A549 (cell line): ENCODE measurements around the gene MBNL2. TPM values are rescaled to one million over a fixed set of nuclear protein-coding genes. Genes with fewer than 3 reads are reported as not detected.

Experiments
- ATAC-seq, 2 experiments: fragments of 200-7000 bp in 1 of 2; fragments of >200 bp in 1 of 2; cut with Nextera tagmentation in 1 of 2; cut with Tn5 transposase in 1 of 2; 3 replicates each; pipeline versions ENCODE4 v1.8.0 to v1.9.1; 2018 to 2020; ENCODE audit warnings: mild to moderate bottlenecking in 1 of 2, moderate library complexity in 1 of 2
- CTCF ChIA-PET: fragments of 300-600 bp; sonication (Branson Sonifier 250); formaldehyde crosslinking; extraction: SDS; loops from one replicate; lab custom pipeline; 2021; ENCODE audit warnings: antibody characterized with exemption, inconsistent platforms; lab: Yijun Ruan, JAX
- POLR2A ChIA-PET: fragments of 350-600 bp; formaldehyde crosslinking; extraction: SDS; loops from one replicate; lab custom pipeline; 2021; ENCODE audit warnings: antibody characterized with exemption, inconsistent platforms; lab: Yijun Ruan, JAX
- DNase-seq, 2 experiments: peaks; one replicate each; pipeline versions ENCODE4 v3.0.0 to v3.0.0-alpha.2; 2011 to 2016; ENCODE audit warnings: low read depth in 1 of 2, low spot score in 1 of 2
- FAIRE-seq: peaks from 2 replicates; lab custom pipeline; 2011; peaks lifted over from hg19 to GRCh38; lab: Jason Lieb, UNC
- H3K27ac ChIP-seq, 2 experiments: fragments of >200 bp; sonication (Bioruptor Twin); formaldehyde crosslinking; 3 replicates each; pipeline ENCODE4 v1.5.1; 2016 to 2017
- H3K4me1 ChIP-seq: fragments of >200 bp; sonication (Bioruptor Twin); formaldehyde crosslinking; 3 replicates; pipeline ENCODE4 v1.6.1; 2016
- H3K4me2 ChIP-seq: fragments of >200 bp; sonication (Bioruptor Twin); formaldehyde crosslinking; 3 replicates; pipeline ENCODE4 v1.6.1; 2016
- H3K4me3 ChIP-seq: fragments of >200 bp; sonication (Bioruptor Twin); formaldehyde crosslinking; 3 replicates; pipeline ENCODE4 v1.5.1; 2016
- H3K9me3 ChIP-seq: fragments of >200 bp; sonication (Bioruptor Twin); formaldehyde crosslinking; 3 replicates; pipeline ENCODE4 v1.6.1; 2016
- CBX2 ChIP-seq: fragments of 200-600 bp; sonication (generic); IDR thresholded peaks from 2 replicates; pipeline ENCODE4 v1.6.1; 2016; ENCODE audit warnings: low read depth, mild to moderate bottlenecking, borderline replicate concordance
- CHD2 ChIP-seq: fragments of 150-350 bp; IDR thresholded peaks from 2 replicates; pipeline ENCODE4 v1.6.1; 2014; ENCODE audit warnings: low read length; ENCODE audit not compliant: partially characterized antibody
- EHF ChIP-seq: fragments of 250-450 bp; sonication (Bioruptor Pico); IDR thresholded peaks from 2 replicates; pipeline ENCODE4 v1.5.0; 2020; ENCODE audit warnings: mild to moderate bottlenecking
- EP300 ChIP-seq, 2 experiments: fragments of >200 bp; sonication (Bioruptor Twin); formaldehyde crosslinking; IDR thresholded peaks; 2 replicates in 1 of 2; 3 replicates in 1 of 2; pipeline ENCODE4 v1.6.1; 2016 to 2017
- ESRRA ChIP-seq: fragments of 150-350 bp; IDR thresholded peaks from 2 replicates; pipeline ENCODE4 v1.6.1; 2014; ENCODE audit warnings: mild to moderate bottlenecking, low read length, borderline replicate concordance
- FOSL2 ChIP-seq, 2 experiments: fragments of 450-650 bp in 1 of 2; fragments of >200 bp in 1 of 2; sonication (Bioruptor Twin) in 1 of 2; formaldehyde crosslinking; IDR thresholded peaks; 2 replicates each; pipeline versions ENCODE4 v1.5.0 to v1.6.1; 2016 to 2020; ENCODE audit warnings: mild to moderate bottlenecking in 1 of 2, moderate library complexity in 1 of 2
- FOXS1 ChIP-seq: fragments of 250-450 bp; sonication (Bioruptor Pico); IDR thresholded peaks from 2 replicates; pipeline ENCODE4 v1.5.0; 2020; ENCODE audit warnings: mild to moderate bottlenecking, moderate library complexity
- HDAC2 ChIP-seq: fragments of 200-600 bp; sonication (generic); IDR thresholded peaks from 2 replicates; pipeline ENCODE4 v1.6.1; 2016
- HOXB5 ChIP-seq: fragments of 250-450 bp; sonication (Bioruptor Pico); IDR thresholded peaks from 2 replicates; pipeline ENCODE4 v1.5.0; 2020; ENCODE audit warnings: mild to moderate bottlenecking, moderate library complexity
- JUN ChIP-seq, 2 experiments: fragments of >200 bp; sonication (Bioruptor Twin); formaldehyde crosslinking; IDR thresholded peaks; 2 replicates in 1 of 2; 3 replicates in 1 of 2; pipeline ENCODE4 v1.6.1; 2016 to 2017
- KDM1A ChIP-seq: fragments of 200-600 bp; sonication (generic); IDR thresholded peaks from 2 replicates; pipeline ENCODE4 v1.6.1; 2016; ENCODE audit warnings: low read depth, mild to moderate bottlenecking
- MYC ChIP-seq: IDR thresholded peaks from 2 replicates; pipeline ENCODE4 v1.6.1; 2012; ENCODE audit warnings: mild to moderate bottlenecking, inconsistent platforms, low read length, improper control_type of control experiment, borderline replicate concordance
- NR3C1 ChIP-seq: fragments of >200 bp; sonication (Bioruptor Twin); formaldehyde crosslinking; IDR thresholded peaks from 3 replicates; pipeline ENCODE4 v1.6.1; 2017
- PHF8 ChIP-seq: fragments of 200-600 bp; sonication (generic); IDR thresholded peaks from 2 replicates; pipeline ENCODE4 v1.6.1; 2016; ENCODE audit warnings: low read depth, mild to moderate bottlenecking, antibody characterized with exemption, moderate library complexity, borderline replicate concordance
- POLR2AphosphoS2 ChIP-seq: conservative IDR thresholded peaks from 2 replicates; pipeline ENCODE4 v1.6.1; 2012; ENCODE audit warnings: low read length, improper control_type of control experiment, inconsistent platforms
- SREBF2 ChIP-seq: fragments of 450-650 bp; IDR thresholded peaks from 2 replicates; pipeline ENCODE4 v1.6.1; 2014; ENCODE audit warnings: mild to moderate bottlenecking, moderate library complexity
- ZNF302 ChIP-seq: fragments of 250-450 bp; sonication (Bioruptor Pico); IDR thresholded peaks from 2 replicates; pipeline ENCODE4 v1.9.0; 2021; ENCODE audit warnings: inconsistent platforms, mild to moderate bottlenecking, moderate library complexity
- ZSCAN20 ChIP-seq: fragments of 250-450 bp; sonication (Bioruptor Pico); IDR thresholded peaks from 2 replicates; pipeline ENCODE4 v1.8.0; 2022; ENCODE audit warnings: mild to moderate bottlenecking, moderate library complexity
- WGBS: methylation state at CpG from one replicate; pipeline ENCODE4 v1.1.6; 2017; ENCODE audit errors: missing lambda C conversion rate; 5-methylcytosine and 5-hydroxymethylcytosine counted together
- polyA plus RNA-seq, 4 experiments: library from polyadenylated mRNA; depleted of rRNA in 3 of 4; stranded (reverse); fragments of >200 nt; fragmentation: RNase III in 1 of 4; extraction: RNeasy Plus Mini Kit Qiagen cat#74134 plus additional on column Dnase treatment in 1 of 4; gene quantifications; 2 replicates in 3 of 4; 3 replicates in 1 of 4; pipeline ENCODE4 v1.2.3, GENCODE V29; 2011 to 2017
- TF ChIP-seq, protein P1 (sequence below): IDR thresholded peaks from 2 replicates; pipeline ENCODE4 v1.6.1; 2012
- TF ChIP-seq, protein P2 (sequence below): fragments of >200 bp; sonication (Bioruptor Twin); formaldehyde crosslinking; IDR thresholded peaks from 3 replicates; pipeline ENCODE4 v1.5.1; 2016
- TF ChIP-seq, protein P3 (sequence below): fragments of 450-650 bp; IDR thresholded peaks from 2 replicates; pipeline ENCODE4 v1.6.1; 2014; ENCODE audit warnings: antibody characterized with exemption
- TF ChIP-seq, protein P4 (sequence below): fragments of >200 bp; sonication (Bioruptor Twin); formaldehyde crosslinking; IDR thresholded peaks from 3 replicates; pipeline ENCODE4 v1.6.1; 2016

Gene MBNL2
- polyA plus RNA-seq, 2 of the 4 experiments (the other 2 are of a cell fraction), result 18.7 to 20.6 TPM

DNA sequence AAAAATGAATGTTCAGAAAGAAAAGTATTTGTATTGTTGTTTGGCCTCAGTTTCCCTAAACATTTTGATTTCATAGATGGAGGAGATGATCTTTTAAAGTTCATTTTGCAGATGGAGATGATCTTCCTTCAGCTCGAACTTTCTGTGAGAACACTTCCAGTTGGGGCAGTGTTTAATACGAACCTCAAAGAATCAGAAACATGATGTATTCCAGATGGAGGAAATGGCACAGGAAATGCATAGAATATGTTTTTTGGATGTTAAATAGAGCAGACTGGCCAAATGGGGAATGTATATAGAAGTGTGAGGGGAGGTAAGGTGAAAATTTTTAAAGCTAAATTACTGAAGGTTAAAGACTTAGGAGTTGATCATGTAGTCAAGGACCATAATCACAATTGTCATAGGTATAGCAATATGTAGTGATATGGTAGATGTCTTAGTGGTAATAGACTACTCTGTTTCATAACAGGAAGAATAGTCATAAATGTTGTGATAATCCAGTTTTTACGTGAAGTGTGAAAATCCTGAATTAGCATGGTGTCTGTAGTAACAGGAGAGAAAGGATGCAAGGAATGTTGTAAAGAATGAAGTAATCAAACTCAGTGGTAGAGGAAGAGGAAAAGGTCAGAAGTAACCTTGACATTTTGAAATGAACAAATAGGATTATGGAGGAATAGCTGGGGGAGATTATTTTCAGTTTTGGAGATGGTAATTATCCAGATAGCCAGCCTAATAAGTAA, 216.9 kb downstream of the MBNL2 start:
- Histone ChIP-seq H3K27ac (no peak overlapping the region), H3K4me3 (no peak overlapping the region), H3K4me1 (peaks cover 8% of the 10 kb centered on the region; the same call in 1 of the 3 replicates), H3K4me2 (no peak overlapping the region), H3K9me3 (no peaks in the 10 kb centered on the region)
- 92% methylated on average over 3 of the region's 3 CpGs for WGBS
- CTCF ChIA-PET, result interaction anchor here (0.5 kb wide), 1 partner anchor 331 kb away, joined by 3 read pairs; no protein-coding TSS in a partner anchor
- DNase-seq (no peak), ATAC-seq (no peak), FAIRE-seq (no peak)
- TF ChIP-seq EHF (CRISPR knock-in tag) (no peak), KDM1A (no peak), NR3C1 (no peak)
- POLR2A ChIA-PET, result no interaction called here

DNA sequence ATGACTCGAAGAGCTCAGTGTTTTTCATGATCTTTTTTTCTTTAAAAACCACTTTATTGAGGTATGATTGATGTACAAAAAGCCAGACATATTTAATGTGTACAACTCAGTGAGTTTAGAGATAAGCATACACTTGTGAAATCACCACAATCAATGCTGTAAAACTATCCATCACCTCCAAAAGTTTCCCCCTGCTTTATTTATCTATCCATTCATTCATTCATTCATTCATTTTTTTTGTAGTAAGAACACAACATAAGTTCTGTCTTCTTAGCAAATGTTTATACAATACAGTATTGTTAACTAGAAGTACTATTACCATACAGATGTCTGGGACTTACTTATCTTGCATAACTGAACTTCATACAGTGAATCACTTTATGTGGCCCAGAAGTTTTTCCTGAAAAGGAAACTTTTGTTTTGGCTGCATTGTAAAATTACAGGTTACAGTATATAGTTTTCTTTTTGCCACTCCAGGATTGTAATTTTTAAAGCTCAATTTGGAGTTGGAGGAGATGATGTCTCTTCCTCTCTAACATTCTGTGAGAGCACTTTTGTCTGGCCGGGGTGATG, 218.6 kb downstream of the MBNL2 start:
- DNase-seq (no peak), ATAC-seq (no peak), FAIRE-seq (no peak)
- WGBS, result 83% methylated on average over 2 of the region's 2 CpGs
- H3K27ac ChIP-seq, result no peak overlapping the region
- no peaks in the 10 kb centered on the region for H3K9me3 ChIP-seq
- no peak overlapping the region for H3K4me3 ChIP-seq
- H3K4me2 ChIP-seq, result no peak overlapping the region
- ChIA-PET CTCF (no interaction called here), POLR2A (no interaction called here)
- TF ChIP-seq, protein P1, sequence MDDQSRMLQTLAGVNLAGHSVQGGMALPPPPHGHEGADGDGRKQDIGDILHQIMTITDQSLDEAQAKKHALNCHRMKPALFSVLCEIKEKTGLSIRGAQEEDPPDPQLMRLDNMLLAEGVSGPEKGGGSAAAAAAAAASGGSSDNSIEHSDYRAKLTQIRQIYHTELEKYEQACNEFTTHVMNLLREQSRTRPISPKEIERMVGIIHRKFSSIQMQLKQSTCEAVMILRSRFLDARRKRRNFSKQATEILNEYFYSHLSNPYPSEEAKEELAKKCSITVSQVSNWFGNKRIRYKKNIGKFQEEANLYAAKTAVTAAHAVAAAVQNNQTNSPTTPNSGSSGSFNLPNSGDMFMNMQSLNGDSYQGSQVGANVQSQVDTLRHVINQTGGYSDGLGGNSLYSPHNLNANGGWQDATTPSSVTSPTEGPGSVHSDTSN, result no peak
- TF ChIP-seq MYC (no peak), PHF8 (no peak), CBX2 (no peak), HDAC2 (no peak), HOXB5 (CRISPR knock-in tag) (no peak), FOXS1 (no peak), ESRRA (no peak), FOSL2 (IDR thresholded peaks at IDR 0.05) (no peak), FOSL2 (CRISPR knock-in tag; IDR thresholded peaks at IDR 0.05) (no peak), JUN (IDR thresholded peaks at IDR 0.05) (no peak), SREBF2 (no peak), CHD2 (no peak), POLR2AphosphoS2 (no peak), ZSCAN20 (CRISPR knock-in tag) (no peak), EP300 (IDR thresholded peaks at IDR 0.05) (no peak), ZNF302 (CRISPR knock-in tag) (no peak)
- TF ChIP-seq, protein P2, sequence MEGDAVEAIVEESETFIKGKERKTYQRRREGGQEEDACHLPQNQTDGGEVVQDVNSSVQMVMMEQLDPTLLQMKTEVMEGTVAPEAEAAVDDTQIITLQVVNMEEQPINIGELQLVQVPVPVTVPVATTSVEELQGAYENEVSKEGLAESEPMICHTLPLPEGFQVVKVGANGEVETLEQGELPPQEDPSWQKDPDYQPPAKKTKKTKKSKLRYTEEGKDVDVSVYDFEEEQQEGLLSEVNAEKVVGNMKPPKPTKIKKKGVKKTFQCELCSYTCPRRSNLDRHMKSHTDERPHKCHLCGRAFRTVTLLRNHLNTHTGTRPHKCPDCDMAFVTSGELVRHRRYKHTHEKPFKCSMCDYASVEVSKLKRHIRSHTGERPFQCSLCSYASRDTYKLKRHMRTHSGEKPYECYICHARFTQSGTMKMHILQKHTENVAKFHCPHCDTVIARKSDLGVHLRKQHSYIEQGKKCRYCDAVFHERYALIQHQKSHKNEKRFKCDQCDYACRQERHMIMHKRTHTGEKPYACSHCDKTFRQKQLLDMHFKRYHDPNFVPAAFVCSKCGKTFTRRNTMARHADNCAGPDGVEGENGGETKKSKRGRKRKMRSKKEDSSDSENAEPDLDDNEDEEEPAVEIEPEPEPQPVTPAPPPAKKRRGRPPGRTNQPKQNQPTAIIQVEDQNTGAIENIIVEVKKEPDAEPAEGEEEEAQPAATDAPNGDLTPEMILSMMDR, result no peak
- TF ChIP-seq, protein P3, sequence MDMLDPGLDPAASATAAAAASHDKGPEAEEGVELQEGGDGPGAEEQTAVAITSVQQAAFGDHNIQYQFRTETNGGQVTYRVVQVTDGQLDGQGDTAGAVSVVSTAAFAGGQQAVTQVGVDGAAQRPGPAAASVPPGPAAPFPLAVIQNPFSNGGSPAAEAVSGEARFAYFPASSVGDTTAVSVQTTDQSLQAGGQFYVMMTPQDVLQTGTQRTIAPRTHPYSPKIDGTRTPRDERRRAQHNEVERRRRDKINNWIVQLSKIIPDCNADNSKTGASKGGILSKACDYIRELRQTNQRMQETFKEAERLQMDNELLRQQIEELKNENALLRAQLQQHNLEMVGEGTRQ, result no peak
- TF ChIP-seq, protein P4, sequence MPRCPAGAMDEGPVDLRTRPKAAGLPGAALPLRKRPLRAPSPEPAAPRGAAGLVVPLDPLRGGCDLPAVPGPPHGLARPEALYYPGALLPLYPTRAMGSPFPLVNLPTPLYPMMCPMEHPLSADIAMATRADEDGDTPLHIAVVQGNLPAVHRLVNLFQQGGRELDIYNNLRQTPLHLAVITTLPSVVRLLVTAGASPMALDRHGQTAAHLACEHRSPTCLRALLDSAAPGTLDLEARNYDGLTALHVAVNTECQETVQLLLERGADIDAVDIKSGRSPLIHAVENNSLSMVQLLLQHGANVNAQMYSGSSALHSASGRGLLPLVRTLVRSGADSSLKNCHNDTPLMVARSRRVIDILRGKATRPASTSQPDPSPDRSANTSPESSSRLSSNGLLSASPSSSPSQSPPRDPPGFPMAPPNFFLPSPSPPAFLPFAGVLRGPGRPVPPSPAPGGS, result no peak
- TF ChIP-seq, all 56 proteins: peak for 0
- H3K4me1 ChIP-seq, result peaks cover 6% of the 10 kb centered on the region; the same call in 1 of the 3 replicates
